ENCODE data around the gene PLCL1.

PLCL1 gene

GRCh38 chr2:198096002-198096401 is 291.6 kb downstream of the PLCL1 start:
- H3K27ac ChIP-seq (ENCODE audit: low read length): no peak overlapping the region
- H3K4me1 ChIP-seq (ENCODE audit: control insufficient read depth, low read depth, low read length): no peaks in the 10 kb centered on the region
- H3K9ac ChIP-seq (ENCODE audit: low read length): no peak overlapping the region
- no peaks in the 10 kb centered on the region for H3K27me3 ChIP-seq (ENCODE audit: control insufficient read depth, insufficient read depth, low read length)
- H3K36me3 ChIP-seq (ENCODE audit: control insufficient read depth, low read depth, low read length): no peaks in the 10 kb centered on the region
- H3K4me3 ChIP-seq (ENCODE audit: low read length): no peak overlapping the region
- no peaks in the 10 kb centered on the region for H3K9me3 ChIP-seq (ENCODE audit: control insufficient read depth, low read depth, low read length)

- no peak overlapping the region for H3K27ac ChIP-seq (ENCODE audit: low read length)
- no peaks in the 10 kb centered on the region for H3K36me3 ChIP-seq (ENCODE audit: control insufficient read depth, low read depth, low read length)
- H3K4me1 ChIP-seq (ENCODE audit: control insufficient read depth, low read depth, low read length): no peaks in the 10 kb centered on the region
- H3K9ac ChIP-seq (ENCODE audit: low read length): no peak overlapping the region
- H3K9me3 ChIP-seq (ENCODE audit: control insufficient read depth, low read depth, low read length): no peaks in the 10 kb centered on the region
- no peak overlapping the region for H3K4me3 ChIP-seq (ENCODE audit: low read length)
- no peaks in the 10 kb centered on the region for H3K27me3 ChIP-seq (ENCODE audit: control insufficient read depth, insufficient read depth, low read length)
Observed at GRCh38 chr2:198096965-198097364, 292.6 kb downstream of the PLCL1 start.

GRCh38 chr2:198097630-198098029 is 293.2 kb downstream of the PLCL1 start:
- Histone ChIP-seq H3K36me3 (ENCODE audit: control insufficient read depth, low read depth, low read length) (no peaks in the 10 kb centered on the region), H3K9ac (ENCODE audit: low read length) (no peak overlapping the region), H3K4me3 (ENCODE audit: low read length) (no peak overlapping the region), H3K9me3 (ENCODE audit: control insufficient read depth, low read depth, low read length) (no peaks in the 10 kb centered on the region), H3K27me3 (ENCODE audit: control insufficient read depth, insufficient read depth, low read length) (no peaks in the 10 kb centered on the region), H3K4me1 (ENCODE audit: control insufficient read depth, low read depth, low read length) (no peaks in the 10 kb centered on the region), H3K27ac (ENCODE audit: low read length) (no peak overlapping the region)

- Histone ChIP-seq H3K27me3 (ENCODE audit: control insufficient read depth, insufficient read depth, low read length) (no peaks in the 10 kb centered on the region), H3K9ac (ENCODE audit: low read length) (no peak overlapping the region), H3K9me3 (ENCODE audit: control insufficient read depth, low read depth, low read length) (no peaks in the 10 kb centered on the region), H3K4me1 (ENCODE audit: control insufficient read depth, low read depth, low read length) (no peaks in the 10 kb centered on the region), H3K4me3 (ENCODE audit: low read length) (no peak overlapping the region), H3K27ac (ENCODE audit: low read length) (no peak overlapping the region), H3K36me3 (ENCODE audit: control insufficient read depth, low read depth, low read length) (no peaks in the 10 kb centered on the region)
Observed at GRCh38 chr2:198098386-198098785, 294.0 kb downstream of the PLCL1 start.

GRCh38 chr2:198098918-198099317 is 294.5 kb downstream of the PLCL1 start:
- no peaks in the 10 kb centered on the region for H3K27me3 ChIP-seq (ENCODE audit: control insufficient read depth, insufficient read depth, low read length)
- H3K36me3 ChIP-seq (ENCODE audit: control insufficient read depth, low read depth, low read length): no peaks in the 10 kb centered on the region
- no peak overlapping the region for H3K4me3 ChIP-seq (ENCODE audit: low read length)
- no peaks in the 10 kb centered on the region for H3K4me1 ChIP-seq (ENCODE audit: control insufficient read depth, low read depth, low read length)
- H3K9ac ChIP-seq (ENCODE audit: low read length): no peak overlapping the region
- no peak overlapping the region for H3K27ac ChIP-seq (ENCODE audit: low read length)
- H3K9me3 ChIP-seq (ENCODE audit: control insufficient read depth, low read depth, low read length): no peaks in the 10 kb centered on the region

GRCh38 chr2:198100346-198100745 is 296.0 kb downstream of the PLCL1 start:
- H3K9ac ChIP-seq (ENCODE audit: low read length): no peak overlapping the region
- no peak overlapping the region for H3K4me3 ChIP-seq (ENCODE audit: low read length)
- no peak overlapping the region for H3K27ac ChIP-seq (ENCODE audit: low read length)
- no peaks in the 10 kb centered on the region for H3K4me1 ChIP-seq (ENCODE audit: control insufficient read depth, low read depth, low read length)
- H3K27me3 ChIP-seq (ENCODE audit: control insufficient read depth, insufficient read depth, low read length): no peaks in the 10 kb centered on the region
- no peaks in the 10 kb centered on the region for H3K9me3 ChIP-seq (ENCODE audit: control insufficient read depth, low read depth, low read length)
- no peaks in the 10 kb centered on the region for H3K36me3 ChIP-seq (ENCODE audit: control insufficient read depth, low read depth, low read length)

- Histone ChIP-seq H3K4me3 (ENCODE audit: low read length) (no peak overlapping the region), H3K27ac (ENCODE audit: low read length) (no peak overlapping the region), H3K27me3 (ENCODE audit: control insufficient read depth, insufficient read depth, low read length) (no peaks in the 10 kb centered on the region), H3K9ac (ENCODE audit: low read length) (no peak overlapping the region), H3K4me1 (ENCODE audit: control insufficient read depth, low read depth, low read length) (no peaks in the 10 kb centered on the region), H3K36me3 (ENCODE audit: control insufficient read depth, low read depth, low read length) (no peaks in the 10 kb centered on the region), H3K9me3 (ENCODE audit: control insufficient read depth, low read depth, low read length) (no peaks in the 10 kb centered on the region)
Observed at GRCh38 chr2:198101688-198102087, 297.3 kb downstream of the PLCL1 start.

- Histone ChIP-seq H3K9ac (ENCODE audit: low read length) (no peak overlapping the region), H3K36me3 (ENCODE audit: control insufficient read depth, low read depth, low read length) (no peaks in the 10 kb centered on the region), H3K4me1 (ENCODE audit: control insufficient read depth, low read depth, low read length) (no peaks in the 10 kb centered on the region), H3K27me3 (ENCODE audit: control insufficient read depth, insufficient read depth, low read length) (no peaks in the 10 kb centered on the region), H3K27ac (ENCODE audit: low read length) (no peak overlapping the region), H3K9me3 (ENCODE audit: control insufficient read depth, low read depth, low read length) (no peaks in the 10 kb centered on the region), H3K4me3 (ENCODE audit: low read length) (no peak overlapping the region)
Observed at GRCh38 chr2:198102120-198102519, 297.7 kb downstream of the PLCL1 start.

- no peaks in the 10 kb centered on the region for H3K9me3 ChIP-seq (ENCODE audit: control insufficient read depth, low read depth, low read length)
- no peaks in the 10 kb centered on the region for H3K36me3 ChIP-seq (ENCODE audit: control insufficient read depth, low read depth, low read length)
- H3K4me3 ChIP-seq (ENCODE audit: low read length): no peak overlapping the region
- no peak overlapping the region for H3K9ac ChIP-seq (ENCODE audit: low read length)
- H3K4me1 ChIP-seq (ENCODE audit: control insufficient read depth, low read depth, low read length): no peaks in the 10 kb centered on the region
- no peaks in the 10 kb centered on the region for H3K27me3 ChIP-seq (ENCODE audit: control insufficient read depth, insufficient read depth, low read length)
- H3K27ac ChIP-seq (ENCODE audit: low read length): no peak overlapping the region
Observed at GRCh38 chr2:198102856-198103255, 298.5 kb downstream of the PLCL1 start.

GRCh38 chr2:198106621-198107385 is 302.4 kb downstream of the PLCL1 start:
- no peaks in the 10 kb centered on the region for H3K9me3 ChIP-seq (ENCODE audit: control insufficient read depth, low read depth, low read length)
- H3K27ac ChIP-seq (ENCODE audit: low read length): no peak overlapping the region
- no peaks in the 10 kb centered on the region for H3K36me3 ChIP-seq (ENCODE audit: control insufficient read depth, low read depth, low read length)
- no peaks in the 10 kb centered on the region for H3K27me3 ChIP-seq (ENCODE audit: control insufficient read depth, insufficient read depth, low read length)
- H3K4me1 ChIP-seq (ENCODE audit: control insufficient read depth, low read depth, low read length): no peaks in the 10 kb centered on the region
- H3K4me3 ChIP-seq (ENCODE audit: low read length): no peak overlapping the region
- no peak overlapping the region for H3K9ac ChIP-seq (ENCODE audit: low read length)

GRCh38 chr2:198113316-198113715 is 308.9 kb downstream of the PLCL1 start:
- Histone ChIP-seq H3K4me3 (ENCODE audit: low read length) (no peak overlapping the region), H3K4me1 (ENCODE audit: control insufficient read depth, low read depth, low read length) (no peaks in the 10 kb centered on the region), H3K36me3 (ENCODE audit: control insufficient read depth, low read depth, low read length) (no peaks in the 10 kb centered on the region)

GRCh38 chr2:198114064-198114463 is 309.7 kb downstream of the PLCL1 start:
- H3K9ac ChIP-seq (ENCODE audit: low read length): no peak overlapping the region
- H3K4me1 ChIP-seq (ENCODE audit: control insufficient read depth, low read depth, low read length): no peaks in the 10 kb centered on the region
- H3K4me3 ChIP-seq (ENCODE audit: low read length): no peak overlapping the region
- H3K27ac ChIP-seq (ENCODE audit: low read length): no peak overlapping the region
- H3K9me3 ChIP-seq (ENCODE audit: control insufficient read depth, low read depth, low read length): no peaks in the 10 kb centered on the region
- H3K36me3 ChIP-seq (ENCODE audit: control insufficient read depth, low read depth, low read length): no peaks in the 10 kb centered on the region
- no peaks in the 10 kb centered on the region for H3K27me3 ChIP-seq (ENCODE audit: control insufficient read depth, insufficient read depth, low read length)

More at GRCh38 chr2:198113316-198113715, 308.9 kb downstream of the PLCL1 start:
- H3K9me3 ChIP-seq (ENCODE audit: control insufficient read depth, low read depth, low read length): no peaks in the 10 kb centered on the region
- no peaks in the 10 kb centered on the region for H3K27me3 ChIP-seq (ENCODE audit: control insufficient read depth, insufficient read depth, low read length)
- no peak overlapping the region for H3K9ac ChIP-seq (ENCODE audit: low read length)
- H3K27ac ChIP-seq (ENCODE audit: low read length): no peak overlapping the region

Measured in iPS-18a (cell line).